NK-92 (cell line): ENCODE measurements around the gene CILP.
"Not testable (repeated sequence)": the region's sequence is repeated elsewhere in the genome, so short reads cannot be mapped to it uniquely, and the experiment has no call there.

ENCODE experiments used
- DNase-seq: peaks from one replicate; lab custom pipeline; 2025; ENCODE audit not compliant: unreplicated experiment; lab: John Stamatoyannopoulos, UW

Gene CILP

GRCh38 chr15:65210770-65211481, at the start of gene CILP:
Gene CILP (minus strand): TSS chr15:65211473. CDS start chr15:65209755, 1,718 bp downstream.
- no peak for DNase-seq

- DNase-seq, result no peak
These were observed 49.7 kb upstream of the CILP start for GRCh38 chr15:65260968-65261367.

- DNase-seq, result no peak
These were observed 48.1 kb upstream of the CILP start for GRCh38 chr15:65259367-65259797.

GRCh38 chr15:65258375-65259262, 47.3 kb upstream of the CILP start:
- no peak for DNase-seq

GRCh38 chr15:65255486-65256140, 44.3 kb upstream of the CILP start:
- no peak for DNase-seq

GRCh38 chr15:65254758-65255157, 43.5 kb upstream of the CILP start:
- DNase-seq, result no peak

GRCh38 chr15:65254356-65254755, 43.1 kb upstream of the CILP start:
- no peak for DNase-seq

GRCh38 chr15:65249641-65250040, 38.4 kb upstream of the CILP start:
- DNase-seq, result no peak

- no peak for DNase-seq
These were observed 37.4 kb upstream of the CILP start for GRCh38 chr15:65248511-65249255.

- no peak for DNase-seq
These were observed 35.7 kb upstream of the CILP start for GRCh38 chr15:65246939-65247338.

GRCh38 chr15:65246026-65246714, 34.9 kb upstream of the CILP start:
- DNase-seq, result no peak

- no peak for DNase-seq
These were observed 34.0 kb upstream of the CILP start for GRCh38 chr15:65245096-65245856.

GRCh38 chr15:65244638-65245037, 33.4 kb upstream of the CILP start:
- no peak for DNase-seq

- not testable (repeated sequence) for DNase-seq
These were observed 25.2 kb upstream of the CILP start for GRCh38 chr15:65236443-65236842.

- DNase-seq, result no peak
These were observed 22.4 kb upstream of the CILP start for GRCh38 chr15:65233696-65234095.

- no peak for DNase-seq
These were observed 21.2 kb upstream of the CILP start for GRCh38 chr15:65232520-65232919.

- no peak for DNase-seq
These were observed 20.0 kb upstream of the CILP start for GRCh38 chr15:65231306-65231705.

- DNase-seq, result not testable (repeated sequence)
These were observed 15.6 kb upstream of the CILP start for GRCh38 chr15:65226901-65227300.

- no peak for DNase-seq
These were observed 14.9 kb upstream of the CILP start for GRCh38 chr15:65226221-65226620.

- no peak for DNase-seq
These were observed 12.7 kb upstream of the CILP start for GRCh38 chr15:65223996-65224395.
